ENCODE data around the gene GRN. TPM values are rescaled to one million over a fixed set of nuclear protein-coding genes. Genes with fewer than 3 reads are reported as not detected.

The GRN gene
- total and polyA plus RNA-seq, 9 of the 15 experiments (the other 6 are each of a cell fraction or from before 2014, with no cell fraction given) = 5.4 to 75.3 (median 20.7) TPM

DNA sequence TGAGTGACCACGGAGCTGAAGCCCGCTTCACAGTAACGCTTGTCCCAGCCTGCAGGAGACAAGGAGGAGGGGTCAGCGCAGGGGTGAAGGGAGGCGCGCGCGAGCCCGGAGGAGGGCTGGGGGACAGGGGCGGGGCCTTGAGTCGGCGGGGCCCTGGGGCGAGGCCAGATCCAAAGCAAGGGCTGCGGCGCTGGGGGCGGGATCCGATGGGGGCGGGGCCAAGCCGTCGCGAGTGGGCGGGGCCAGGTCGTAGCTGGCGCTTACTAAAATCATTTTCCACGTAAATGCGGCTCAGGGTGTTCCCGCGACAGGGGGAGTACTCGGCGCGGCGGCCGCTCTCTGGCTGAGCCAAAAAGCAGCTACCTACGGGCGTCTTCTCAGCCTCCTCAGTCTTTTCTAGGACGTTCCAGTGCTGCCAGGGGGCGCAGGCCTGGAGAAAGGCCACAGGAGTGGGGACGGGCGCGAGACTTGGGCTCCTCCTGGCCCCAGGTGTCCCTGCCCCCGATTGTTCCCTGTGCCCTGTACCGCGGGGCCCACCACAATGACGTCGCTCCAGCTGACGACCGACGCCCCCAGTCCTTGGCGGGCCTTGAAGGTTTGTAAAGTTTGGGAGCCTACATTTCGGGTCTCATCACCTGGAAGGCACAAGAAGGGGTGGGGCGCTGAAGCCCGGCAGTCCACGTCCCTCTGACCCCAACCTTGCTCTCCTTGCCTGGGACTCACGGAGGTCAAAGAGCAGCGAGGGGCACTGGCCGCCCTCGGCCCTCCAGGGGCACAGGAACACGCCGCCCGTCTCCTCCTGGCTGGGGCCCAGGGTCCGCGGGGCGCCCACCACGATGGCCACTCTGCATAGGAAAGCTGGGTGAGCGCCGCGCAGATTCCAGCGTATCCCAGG, 40.4 kb downstream of the GRN start (continued):
- TF ChIP-seq ZHX1 (conservative IDR thresholded peaks at IDR 0.05; ENCODE audit: low read length) (no peak), SRF (CRISPR knock-in tag; IDR thresholded peaks at IDR 0.05) (no peak; a peak in 1 of 4 replicates), ZSCAN32 (CRISPR knock-in tag; IDR thresholded peaks at IDR 0.05) (no peak), MEF2D (tag; conservative IDR thresholded peaks at IDR 0.05; ENCODE audit: low read depth) (no peak), PYGO2 (tag; IDR thresholded peaks at IDR 0.05) (no peak), MTA1 (IDR thresholded peaks at IDR 0.05; ENCODE audit: borderline replicate concordance) (peak; percentile 58; the same call in 1 of the 2 replicates), ZFX (CRISPR knock-in tag; IDR thresholded peaks at IDR 0.05) (peak; percentile 92), ESRRA (IDR thresholded peaks at IDR 0.05; ENCODE audit: borderline replicate concordance, low read depth) (peak; percentile 20; the same call in 1 of the 2 replicates), POLR2AphosphoS5 (IDR thresholded peaks at IDR 0.05; ENCODE audit: control insufficient read depth, insufficient read depth, low read depth, low read length) (peak; percentile 63; the same call in 1 of the 2 replicates), MCM7 (IDR thresholded peaks at IDR 0.05) (no peak), FOXP4 (CRISPR knock-in tag; IDR thresholded peaks at IDR 0.05; ENCODE audit: borderline replicate concordance) (peak; percentile 89), ZBTB12 (CRISPR knock-in tag; IDR thresholded peaks at IDR 0.05) (no peak), CBFB (CRISPR knock-in tag; IDR thresholded peaks at IDR 0.05) (no peak), BRCA1 (IDR thresholded peaks at IDR 0.05) (no peak), BRCA1 (CRISPR knock-in tag; IDR thresholded peaks at IDR 0.05) (no peak), FIP1L1 (IDR thresholded peaks at IDR 0.05; ENCODE audit: low read depth, low read length, poor library complexity, severe bottlenecking) (no peak), HCFC1 (IDR thresholded peaks at IDR 0.05; ENCODE audit: low read depth, low read length) (0 out of 2 replicates have a peak, but pooled peaks have one; percentile 10), TAF7 (tag; IDR thresholded peaks at IDR 0.05) (no peak), RBBP5 (IDR thresholded peaks at IDR 0.05; ENCODE audit: borderline replicate concordance, insufficient read depth, low read length, poor library complexity, severe bottlenecking) (peak; percentile 50), BRD4 (IDR thresholded peaks at IDR 0.05) (no peak), ZNF24 (IDR thresholded peaks at IDR 0.05) (no peak)

Data from K562 (cell line).